SK-N-SH treated with all-trans-retinoic acid at 6 μM for 48 hours (cell line): ENCODE data around the gene DEDD2.
A peak's percentile ranks its signal among the peaks of the same experiment; 100 is the strongest.

Experiments
- ATAC-seq: fragments of 200-7000 bp; cut with Tn5 transposase; 3 replicates; pipeline ENCODE4 v1.9.1; 2020; ENCODE audit warnings: mild to moderate bottlenecking, moderate library complexity
- ARNTL ChIP-seq: fragments of 450-650 bp; formaldehyde crosslinking; IDR thresholded peaks from 2 replicates; pipeline ENCODE4 v1.5.0; 2020; ENCODE audit warnings: low read depth, mild to moderate bottlenecking, moderate library complexity, borderline replicate concordance
- BACH2 ChIP-seq: fragments of 250-450 bp; sonication (Bioruptor Pico); IDR thresholded peaks from 2 replicates; pipeline ENCODE4 v1.9.0; 2021; ENCODE audit warnings: mild to moderate bottlenecking, borderline replicate concordance
- CREB5 ChIP-seq: fragments of 250-450 bp; sonication (Bioruptor Pico); IDR thresholded peaks from 2 replicates; pipeline ENCODE4 v1.5.1; 2020; ENCODE audit warnings: low read depth, mild to moderate bottlenecking, moderate library complexity
- CSDC2 ChIP-seq: fragments of 250-450 bp; sonication (Bioruptor Pico); IDR thresholded peaks from 2 replicates; pipeline ENCODE4 v1.5.0; 2020; ENCODE audit warnings: mild to moderate bottlenecking, moderate library complexity
- CSRNP3 ChIP-seq: fragments of 250-450 bp; sonication (Bioruptor Pico); IDR thresholded peaks from 2 replicates; pipeline ENCODE4 v1.5.1; 2021; ENCODE audit warnings: mild to moderate bottlenecking, moderate library complexity
- ESRRG ChIP-seq: fragments of 250-450 bp; sonication (Bioruptor Pico); IDR thresholded peaks from 2 replicates; pipeline ENCODE4 v1.6.1; 2021; ENCODE audit warnings: mild to moderate bottlenecking
- GLIS3 ChIP-seq: fragments of 250-450 bp; sonication (Bioruptor Pico); IDR thresholded peaks from 2 replicates; pipeline ENCODE4 v1.5.0; 2020; ENCODE audit warnings: mild to moderate bottlenecking, moderate library complexity
- ISL1 ChIP-seq: fragments of 250-450 bp; sonication (Bioruptor Pico); IDR thresholded peaks from 2 replicates; pipeline ENCODE4 v2.1.2; 2022; ENCODE audit warnings: mild to moderate bottlenecking, moderate library complexity
- OSR1 ChIP-seq: fragments of 250-450 bp; sonication (Bioruptor Pico); IDR thresholded peaks from 2 replicates; pipeline ENCODE4 v1.8.0; 2022; ENCODE audit warnings: moderate library complexity, mild to moderate bottlenecking, inconsistent platforms
- PATZ1 ChIP-seq: fragments of 250-450 bp; sonication (Bioruptor Pico); IDR thresholded peaks from 2 replicates; pipeline ENCODE4 v1.8.0; 2020; ENCODE audit warnings: mild to moderate bottlenecking, moderate library complexity, borderline replicate concordance
- POU6F1 ChIP-seq: fragments of 250-450 bp; sonication (Bioruptor Pico); IDR thresholded peaks from 2 replicates; pipeline ENCODE4 v1.8.0; 2021; ENCODE audit warnings: low read depth, mild to moderate bottlenecking, moderate library complexity, borderline replicate concordance
- PPARA ChIP-seq: fragments of 250-450 bp; sonication (Bioruptor Pico); IDR thresholded peaks from 2 replicates; pipeline ENCODE4 v1.5.0; 2020; ENCODE audit warnings: mild to moderate bottlenecking, borderline replicate concordance
- RARB ChIP-seq: fragments of 250-450 bp; sonication (Bioruptor Pico); IDR thresholded peaks from 2 replicates; pipeline ENCODE4 v1.8.0; 2021; ENCODE audit warnings: mild to moderate bottlenecking, moderate library complexity
- SNAI2 ChIP-seq: fragments of 250-450 bp; sonication (Bioruptor Pico); IDR thresholded peaks from 2 replicates; pipeline ENCODE4 v1.5.0; 2020; ENCODE audit warnings: mild to moderate bottlenecking, moderate library complexity
- TCF4 ChIP-seq: fragments of 250-450 bp; sonication (Bioruptor Pico); IDR thresholded peaks from 2 replicates; pipeline ENCODE4 v1.8.0; 2021; ENCODE audit warnings: mild to moderate bottlenecking, moderate library complexity, borderline replicate concordance
- TOX ChIP-seq: fragments of 250-450 bp; sonication (Bioruptor Pico); IDR thresholded peaks from 2 replicates; pipeline ENCODE4 v1.8.0; 2021; ENCODE audit warnings: mild to moderate bottlenecking, moderate library complexity, borderline replicate concordance
- TSHZ2 ChIP-seq: fragments of 250-450 bp; sonication (Bioruptor Pico); IDR thresholded peaks from 2 replicates; pipeline ENCODE4 v1.5.0; 2020; ENCODE audit warnings: mild to moderate bottlenecking, moderate library complexity
- ZC3H10 ChIP-seq: fragments of 250-450 bp; sonication (Bioruptor Pico); IDR thresholded peaks from 2 replicates; pipeline ENCODE4 v1.5.1; 2021; ENCODE audit warnings: mild to moderate bottlenecking, moderate library complexity
- ZFP3 ChIP-seq: fragments of 250-450 bp; sonication (Bioruptor Pico); IDR thresholded peaks from 2 replicates; pipeline ENCODE4 v1.5.0; 2020; ENCODE audit warnings: mild to moderate bottlenecking, moderate library complexity
- ZNF565 ChIP-seq: fragments of 450-650 bp; formaldehyde crosslinking; conservative IDR thresholded peaks from 2 replicates; pipeline ENCODE4 v1.5.0; 2020; ENCODE audit warnings: low read depth, mild to moderate bottlenecking, moderate library complexity
- ZNF70 ChIP-seq: fragments of 450-650 bp; formaldehyde crosslinking; IDR thresholded peaks from 2 replicates; pipeline ENCODE4 v1.5.0; 2020; ENCODE audit warnings: mild to moderate bottlenecking, moderate library complexity
- ZNF8 ChIP-seq: fragments of 450-650 bp; formaldehyde crosslinking; IDR thresholded peaks from 2 replicates; pipeline ENCODE4 v1.5.0; 2020; ENCODE audit warnings: mild to moderate bottlenecking, moderate library complexity

The DEDD2 gene

GRCh38 chr19:42246143-42246921 lies 28.9 kb upstream of the DEDD2 start:
- TF ChIP-seq PATZ1 (CRISPR knock-in tag) (peak; percentile 61; the same call in 1 of the 2 replicates), PPARA (CRISPR knock-in tag) (no peak)
- peak; percentile 4; the same call in 2 of the 3 replicates for ATAC-seq

GRCh38 chr19:42245231-42245630 lies 27.8 kb upstream of the DEDD2 start:
- ATAC-seq, result no peak

More at GRCh38 chr19:42245231-42245630, 27.8 kb upstream of the DEDD2 start:
- TF ChIP-seq SNAI2 (CRISPR knock-in tag), result no peak
- TF ChIP-seq TSHZ2 (CRISPR knock-in tag), result no peak
- TF ChIP-seq CREB5 (CRISPR knock-in tag), result no peak
- TF ChIP-seq CSDC2 (CRISPR knock-in tag), result no peak
- TF ChIP-seq ZNF70 (CRISPR knock-in tag), result no peak
- no peak for TF ChIP-seq BACH2 (CRISPR knock-in tag)
- TF ChIP-seq OSR1 (CRISPR knock-in tag), result no peak
- TF ChIP-seq ZC3H10 (CRISPR knock-in tag), result no peak
- TF ChIP-seq TCF4 (CRISPR knock-in tag), result no peak
- TF ChIP-seq ZNF8 (CRISPR knock-in tag), result no peak
- no peak for TF ChIP-seq ZNF565 (CRISPR knock-in tag)
- TF ChIP-seq ZFP3 (CRISPR knock-in tag), result no peak
- TF ChIP-seq POU6F1 (CRISPR knock-in tag), result no peak
- no peak for TF ChIP-seq TOX
- TF ChIP-seq RARB, result no peak
- TF ChIP-seq ESRRG (CRISPR knock-in tag), result no peak
- no peak for TF ChIP-seq GLIS3
- no peak for TF ChIP-seq ISL1 (CRISPR knock-in tag)
- TF ChIP-seq ARNTL, result no peak
- TF ChIP-seq CSRNP3 (CRISPR knock-in tag), result no peak
